Osteoblast (primary cell): ENCODE data around the gene NEK10. TPM values are rescaled to one million over a fixed set of nuclear protein-coding genes. Genes with fewer than 3 reads are reported as not detected.

Source experiments
- DNase-seq: peaks from one replicate; pipeline ENCODE4 v3.0.0; 2011; ENCODE audit warnings: low spot score, mixed read lengths; ENCODE audit not compliant: insufficient read length; ENCODE audit errors: missing footprints
- H2AFZ ChIP-seq: 2 replicates; pipeline ENCODE4 v1.6.0; 2011; ENCODE audit warnings: mild to moderate bottlenecking, low read length
- H3K27ac ChIP-seq: 2 replicates; pipeline ENCODE4 v1.5.1; 2011; ENCODE audit warnings: mild to moderate bottlenecking, low read depth, low read length, moderate library complexity
- H3K27me3 ChIP-seq: 2 replicates; pipeline ENCODE4 v1.6.0; 2012; ENCODE audit warnings: mild to moderate bottlenecking, control low read depth, inconsistent platforms, low read length, moderate library complexity; ENCODE audit not compliant: insufficient read depth
- H3K36me3 ChIP-seq: 2 replicates; pipeline ENCODE4 v1.5.1; 2011; ENCODE audit warnings: mild to moderate bottlenecking, low read length, control low read depth, moderate library complexity; ENCODE audit not compliant: insufficient read depth
- H3K4me1 ChIP-seq: 2 replicates; pipeline ENCODE4 v1.5.1; 2011; ENCODE audit warnings: mild to moderate bottlenecking, low read length, control low read depth, moderate library complexity; ENCODE audit not compliant: insufficient read depth
- H3K4me2 ChIP-seq: 2 replicates; pipeline ENCODE4 v1.6.0; 2011; ENCODE audit warnings: mild to moderate bottlenecking, low read length; ENCODE audit not compliant: insufficient read depth
- H3K4me3 ChIP-seq: fragments of 200-600 bp; sonication (generic); 3 replicates; pipeline ENCODE4 v1.5.1; 2012; ENCODE audit warnings: mild to moderate bottlenecking, low read length, inconsistent platforms; ENCODE audit not compliant: insufficient read depth
- H3K79me2 ChIP-seq: 2 replicates; pipeline ENCODE4 v1.6.0; 2012; ENCODE audit warnings: mild to moderate bottlenecking, low read length, control low read depth, inconsistent platforms; ENCODE audit not compliant: insufficient read depth
- H3K9me3 ChIP-seq: 2 replicates; pipeline ENCODE4 v1.5.1; 2011; ENCODE audit warnings: low read depth, low read length, control low read depth
- H4K20me1 ChIP-seq: 2 replicates; pipeline ENCODE4 v1.6.0; 2012; ENCODE audit warnings: mild to moderate bottlenecking, low read length, control low read depth; ENCODE audit not compliant: insufficient read depth
- CTCF ChIP-seq: IDR thresholded peaks from 2 replicates; pipeline ENCODE4 v1.5.1; 2011; ENCODE audit warnings: mild to moderate bottlenecking, low read depth, low read length, moderate library complexity; ENCODE audit errors: extremely low read depth
- total RNA-seq: library from RNA; depleted of rRNA; stranded (reverse); fragments of >200 nt; gene quantifications from 2 replicates; pipeline ENCODE4 v1.2.3, GENCODE V29; 2012

The NEK10 gene
- total RNA-seq, 1 donor: 69.8 TPM

- H4K20me1 ChIP-seq: no peaks in the 10 kb centered on the region
- H3K4me2 ChIP-seq: no peak overlapping the region
- no peak overlapping the region for H2AFZ ChIP-seq
- no peak for TF ChIP-seq CTCF
- H3K27ac ChIP-seq: no peak overlapping the region
- H3K9me3 ChIP-seq: no peaks in the 10 kb centered on the region
- H3K4me3 ChIP-seq: no peak overlapping the region
- H3K27me3 ChIP-seq: no peaks in the 10 kb centered on the region
- no peak for DNase-seq
- no peaks in the 10 kb centered on the region for H3K79me2 ChIP-seq
- H3K36me3 ChIP-seq: peaks cover 81% of the 10 kb centered on the region
- no peaks in the 10 kb centered on the region for H3K4me1 ChIP-seq
Measured at GRCh38 chr3:27380433-27381357, 11.5 kb upstream of the NEK10 start.

GRCh38 chr3:27378331-27378730 is 9.1 kb upstream of the NEK10 start:
- Histone ChIP-seq H2AFZ (no peak overlapping the region), H3K36me3 (peaks cover 77% of the 10 kb centered on the region), H3K4me2 (no peak overlapping the region), H3K4me3 (no peak overlapping the region), H3K27ac (no peak overlapping the region), H3K9me3 (no peaks in the 10 kb centered on the region), H3K27me3 (no peaks in the 10 kb centered on the region), H4K20me1 (no peaks in the 10 kb centered on the region), H3K79me2 (no peaks in the 10 kb centered on the region), H3K4me1 (no peaks in the 10 kb centered on the region)
- no peak for TF ChIP-seq CTCF
- no peak for DNase-seq

- Histone ChIP-seq H3K27ac (no peak overlapping the region), H3K4me3 (no peak overlapping the region), H3K79me2 (no peaks in the 10 kb centered on the region), H3K4me1 (no peaks in the 10 kb centered on the region), H3K27me3 (no peaks in the 10 kb centered on the region), H3K9me3 (no peaks in the 10 kb centered on the region), H3K4me2 (no peak overlapping the region), H3K36me3 (peaks cover 58% of the 10 kb centered on the region), H4K20me1 (no peaks in the 10 kb centered on the region), H2AFZ (no peak overlapping the region)
- no peak for DNase-seq
- TF ChIP-seq CTCF: no peak
Measured at GRCh38 chr3:27376109-27376772, 7.1 kb upstream of the NEK10 start.

- no peak overlapping the region for H3K27ac ChIP-seq
- H3K4me2 ChIP-seq: no peak overlapping the region
- peaks cover 5% of the 10 kb centered on the region for H3K36me3 ChIP-seq
- no peaks in the 10 kb centered on the region for H4K20me1 ChIP-seq
- H3K27me3 ChIP-seq: no peaks in the 10 kb centered on the region
- no peaks in the 10 kb centered on the region for H3K4me1 ChIP-seq
- H3K4me3 ChIP-seq: no peak overlapping the region
- no peak for TF ChIP-seq CTCF
- no peak for DNase-seq
- H3K9me3 ChIP-seq: no peaks in the 10 kb centered on the region
- no peak overlapping the region for H2AFZ ChIP-seq
- H3K79me2 ChIP-seq: no peaks in the 10 kb centered on the region
Measured at GRCh38 chr3:27366062-27366591, 3.1 kb downstream of the NEK10 start.
